Caco-2 (cell line): ENCODE results near the gene NDUFC2. TPM values are rescaled to one million over a fixed set of nuclear protein-coding genes. Genes with fewer than 3 reads are reported as not detected.

ENCODE experiments used
- Bru-seq: library from RNA; stranded (reverse); fragments of 400-500 nt; gene quantifications from one replicate; lab custom pipeline; 2021; lab: Mats Ljungman, UMichigan
- BruChase-seq, 2 experiments: library from RNA; stranded (reverse); fragments of 400-500 nt; gene quantifications; one replicate each; lab custom pipeline; 2021; lab: Mats Ljungman, UMichigan
- BruUV-seq: library from RNA; stranded (reverse); fragments of 400-500 nt; replicated peaks from 2 replicates; lab custom pipeline; 2021; lab: Mats Ljungman, UMichigan
- CTCF ChIA-PET: fragments of 300-600 bp; sonication (Branson Sonifier 250); formaldehyde crosslinking; loops from one replicate; lab custom pipeline; 2022; ENCODE audit warnings: antibody characterized with exemption; lab: Charles Lee
- POLR2A ChIA-PET: fragments of 300-600 bp; sonication (Branson Sonifier 250); formaldehyde crosslinking; loops from one replicate; lab custom pipeline; 2022; ENCODE audit warnings: antibody characterized with exemption; lab: Charles Lee
- DNase-seq, 2 experiments: peaks; one replicate each; pipeline versions ENCODE4 v3.0.0 to v3.0.0-alpha.2; 2020 to 2022
- H3K27me3 ChIP-seq: replicated peaks from 2 replicates; pipeline ENCODE4 v1.6.0; 2011; ENCODE audit warnings: low read length; ENCODE audit not compliant: control insufficient read depth, insufficient read depth
- H3K36me3 ChIP-seq: 2 replicates; pipeline ENCODE4 v1.5.1; 2011; ENCODE audit warnings: low read length; ENCODE audit not compliant: control insufficient read depth, insufficient read depth
- H3K4me1 ChIP-seq: fragments of 250-450 bp; sonication (Bioruptor Pico); 2 replicates; pipeline ENCODE4 v1.5.1; 2020; ENCODE audit warnings: mild to moderate bottlenecking
- H3K4me3 ChIP-seq: 2 replicates; pipeline ENCODE4 v1.5.1; 2011; ENCODE audit warnings: low read depth, mild to moderate bottlenecking, control low read depth, low read length
- H3K9me3 ChIP-seq: fragments of 250-450 bp; sonication (Bioruptor Pico); 2 replicates; pipeline ENCODE4 v1.5.1; 2020; ENCODE audit warnings: mild to moderate bottlenecking, moderate library complexity
- H3K27ac Mint-ChIP-seq: one replicate; pipeline ENCODE4 v1.8.0; 2022; ENCODE audit warnings: mixed read lengths; ENCODE audit not compliant: unreplicated experiment
- H3K27me3 Mint-ChIP-seq: one replicate; pipeline ENCODE4 v1.8.0; 2022; ENCODE audit warnings: mixed read lengths; ENCODE audit not compliant: insufficient read depth, unreplicated experiment
- H3K36me3 Mint-ChIP-seq: one replicate; pipeline ENCODE4 v1.8.0; 2022; ENCODE audit warnings: mild to moderate bottlenecking, mixed read lengths; ENCODE audit not compliant: insufficient read depth, unreplicated experiment
- H3K4me1 Mint-ChIP-seq: one replicate; pipeline ENCODE4 v1.8.0; 2022; ENCODE audit warnings: low read depth, mixed read lengths; ENCODE audit not compliant: unreplicated experiment
- H3K4me3 Mint-ChIP-seq: one replicate; pipeline ENCODE4 v1.8.0; 2022; ENCODE audit warnings: mild to moderate bottlenecking, moderate library complexity, mixed read lengths; ENCODE audit not compliant: unreplicated experiment
- H3K9me3 Mint-ChIP-seq: one replicate; pipeline ENCODE4 v1.8.0; 2022; ENCODE audit warnings: mixed read lengths; ENCODE audit not compliant: unreplicated experiment
- CTCF ChIP-seq, 2 experiments: fragments of 200-600 bp in 1 of 2; IDR thresholded peaks; 1 replicate in 1 of 2; 2 replicates in 1 of 2; pipeline versions ENCODE4 v1.5.1 to v1.8.0; 2011 to 2022; ENCODE audit warnings: antibody characterized with exemption in 1 of 2, control low read depth in 1 of 2, inconsistent platforms in 1 of 2, low read depth in 1 of 2, low read length in 1 of 2, mild to moderate bottlenecking in 1 of 2, moderate library complexity in 1 of 2; ENCODE audit not compliant: insufficient read depth in 1 of 2, severe bottlenecking in 1 of 2, unreplicated experiment in 1 of 2
- intact Hi-C: fragments of 100-400 bp; cut with micrococcal nuclease; formaldehyde crosslinking; loops from one replicate; pipeline ENCODE4 v1.10.0; 2022; ENCODE audit not compliant: unreplicated experiment
- long read RNA-seq: library from polyadenylated mRNA; stranded (forward); transcript quantifications from one replicate; pipeline ENCODE4 v2.0.0, GENCODE V29; 2022
- total RNA-seq: library from RNA; stranded (reverse); gene quantifications from 2 replicates; pipeline ENCODE4 v1.2.3, GENCODE V29; 2022

Gene NDUFC2
- 732 and 805 TPM in 2 replicates for total RNA-seq
- Bru-seq, nascent RNA = percentile 95 among the genes with signal in this experiment
- percentile 96 among the genes with signal in this experiment for BruChase-seq, experiment 1, labeled RNA remaining after a 2-hour chase
- percentile 99 among the genes with signal in this experiment for BruChase-seq, experiment 2, labeled RNA remaining after a 6-hour chase
- long read RNA-seq, transcript NDUFC2-201 (3 exons, 2,518 nt) = major isoform, 1,030 of 1,054 reads
- long read RNA-seq, partial matches to known transcripts = 2 of 1,054 reads
- long read RNA-seq, other reads (novel, unspliced or antisense) = 20 of 1,054 reads

- intact Hi-C loops = loop anchor here (1.0 to 5.0 kb wide), 5 partner anchors 11 to 108 kb away; partner anchors contain the start of genes ALG8, KCTD21, THRSP and USP35
- Histone ChIP-seq H3K4me1 (peaks cover 49% of the 10 kb centered on the region), H3K36me3 (peaks cover 4% of the 10 kb centered on the region; the same call in 1 of the 2 replicates), H3K9me3 (no peaks in the 10 kb centered on the region), H3K27me3 (no peaks in the 10 kb centered on the region), H3K4me3 (peak within 1 kb of the TSS; percentile 73)
- H3K9me3 Mint-ChIP-seq = peaks cover 13% of the 10 kb centered on the region
- H3K4me1 Mint-ChIP-seq = peaks cover 37% of the 10 kb centered on the region
- H3K4me3 Mint-ChIP-seq = peak within 1 kb of the TSS; percentile 76
- peaks cover 25% of the 10 kb centered on the region for H3K36me3 Mint-ChIP-seq
- ChIA-PET POLR2A (interaction anchor here (0.5 to 1.9 kb wide), 5 partner anchors 11 to 413 kb away, joined by 3 to 12 read pairs (median 3); partner anchors contain the start of genes ALG8 and INTS4), CTCF (interaction anchor here (0.6 to 3.0 kb wide), 9 partner anchors 9 to 85 kb away, joined by 3 to 26 read pairs (median 4); partner anchors contain the start of genes ALG8 and INTS4)
- H3K27ac Mint-ChIP-seq = peak within 1 kb of the TSS; percentile 52
- DNase-seq = peak; percentile 87
- BruUV-seq = TSS peak; percentile 69
- no peak for TF ChIP-seq CTCF (IDR thresholded peaks at IDR 0.05; ENCODE audit: insufficient read depth in 1 of 2, low read depth in 1 of 2, low read length in 1 of 2, severe bottlenecking in 1 of 2, unreplicated experiment in 1 of 2)
- no peaks in the 10 kb centered on the region for H3K27me3 Mint-ChIP-seq
Measured at GRCh38 chr11:78079232-78080083, at the start of gene NDUFC2. Gene NDUFC2, minus strand, starts transcription at chr11:78079862. Its CDS starts 118 bp downstream, at chr11:78079744.

- intact Hi-C loops = no loop called here
- no TSS peak for BruUV-seq
- CTCF ChIA-PET = no interaction called here
Measured at GRCh38 chr11:78127403-78127802, 47.7 kb upstream of the NDUFC2 start.

More at GRCh38 chr11:78127403-78127802, 47.7 kb upstream of the NDUFC2 start:
- H3K9me3 Mint-ChIP-seq = no peaks in the 10 kb centered on the region
- H3K27me3 Mint-ChIP-seq = no peaks in the 10 kb centered on the region
- H3K4me1 Mint-ChIP-seq = peaks cover 6% of the 10 kb centered on the region
- Histone ChIP-seq H3K9me3 (no peaks in the 10 kb centered on the region), H3K27me3 (no peaks in the 10 kb centered on the region), H3K36me3 (peaks cover 2% of the 10 kb centered on the region), H3K4me3 (no peak overlapping the region), H3K4me1 (peaks cover 7% of the 10 kb centered on the region; the same call in 1 of the 2 replicates)
- H3K4me3 Mint-ChIP-seq = no peak overlapping the region
- no peak for DNase-seq
- H3K36me3 Mint-ChIP-seq = peaks cover 36% of the 10 kb centered on the region
- POLR2A ChIA-PET = interaction anchor here (1.8 kb wide), 1 partner anchor 12 kb away, joined by 5 read pairs; the partner anchor contains the start of gene ALG8
- no peak overlapping the region for H3K27ac Mint-ChIP-seq
- TF ChIP-seq CTCF (IDR thresholded peaks at IDR 0.05; ENCODE audit: insufficient read depth in 1 of 2, low read depth in 1 of 2, low read length in 1 of 2, severe bottlenecking in 1 of 2, unreplicated experiment in 1 of 2) = no peak
